RWPE2 (cell line): ENCODE results near the gene CHST13.
A peak's percentile ranks its signal among the peaks of the same experiment; 100 is the strongest.

Source experiments
- ATAC-seq: fragments of 200-7000 bp; cut with Tn5 transposase; 3 replicates; pipeline ENCODE4 v1.9.1; 2021; ENCODE audit warnings: low read depth
- DNase-seq: peaks from one replicate; pipeline ENCODE4 v3.0.0-alpha.2; 2020; ENCODE audit warnings: low spot score
- H3K27ac ChIP-seq: fragments of 450-650 bp; 2 replicates; pipeline ENCODE4 v1.5.1; 2017; ENCODE audit warnings: mild to moderate bottlenecking; ENCODE audit not compliant: poor library complexity, severe bottlenecking
- H3K27me3 ChIP-seq: fragments of 250-450 bp; sonication (Bioruptor Pico); 2 replicates; pipeline ENCODE4 v1.5.1; 2021; ENCODE audit warnings: mild to moderate bottlenecking, moderate library complexity; ENCODE audit not compliant: insufficient read depth, poor library complexity, severe bottlenecking
- H3K36me3 ChIP-seq: fragments of 250-450 bp; sonication (Bioruptor Pico); 2 replicates; pipeline ENCODE4 v1.5.1; 2020; ENCODE audit warnings: low read depth, mild to moderate bottlenecking, moderate library complexity
- H3K4me1 ChIP-seq: fragments of 250-450 bp; sonication (Bioruptor Pico); 2 replicates; pipeline ENCODE4 v1.5.1; 2021; ENCODE audit warnings: mild to moderate bottlenecking, moderate library complexity; ENCODE audit not compliant: insufficient read depth, poor library complexity, severe bottlenecking
- H3K4me3 ChIP-seq: fragments of 250-450 bp; sonication (Bioruptor Pico); 2 replicates; pipeline ENCODE4 v1.5.1; 2021; ENCODE audit warnings: mild to moderate bottlenecking, moderate library complexity; ENCODE audit not compliant: severe bottlenecking
- H3K9me3 ChIP-seq: fragments of 250-450 bp; sonication (Bioruptor Pico); 2 replicates; pipeline ENCODE4 v1.5.1; 2021; ENCODE audit warnings: mild to moderate bottlenecking, moderate library complexity; ENCODE audit not compliant: severe bottlenecking
- TF ChIP-seq, protein P1 (sequence below): fragments of 450-650 bp; IDR thresholded peaks from one replicate; pipeline ENCODE4 v1.5.1; 2017; ENCODE audit warnings: mild to moderate bottlenecking, moderate library complexity; ENCODE audit not compliant: poor library complexity, severe bottlenecking

Gene CHST13

DNA sequence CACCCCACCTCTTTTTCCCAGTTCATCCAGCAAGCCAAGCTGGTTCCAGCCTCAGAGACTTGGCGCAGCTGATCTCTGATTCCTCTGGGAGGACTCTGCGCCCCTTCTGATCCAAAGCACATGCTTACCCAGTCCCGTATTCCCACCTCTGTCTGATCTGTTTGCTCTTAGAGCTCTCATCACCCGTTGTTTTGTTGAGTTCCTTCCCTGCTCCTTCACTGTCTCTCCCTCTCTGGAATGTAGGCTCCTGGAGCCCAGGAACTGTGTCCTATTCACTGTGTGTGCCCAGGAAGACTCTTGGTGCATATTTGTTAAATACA is 46.9 kb upstream of the CHST13 start:
- TF ChIP-seq, protein P1, sequence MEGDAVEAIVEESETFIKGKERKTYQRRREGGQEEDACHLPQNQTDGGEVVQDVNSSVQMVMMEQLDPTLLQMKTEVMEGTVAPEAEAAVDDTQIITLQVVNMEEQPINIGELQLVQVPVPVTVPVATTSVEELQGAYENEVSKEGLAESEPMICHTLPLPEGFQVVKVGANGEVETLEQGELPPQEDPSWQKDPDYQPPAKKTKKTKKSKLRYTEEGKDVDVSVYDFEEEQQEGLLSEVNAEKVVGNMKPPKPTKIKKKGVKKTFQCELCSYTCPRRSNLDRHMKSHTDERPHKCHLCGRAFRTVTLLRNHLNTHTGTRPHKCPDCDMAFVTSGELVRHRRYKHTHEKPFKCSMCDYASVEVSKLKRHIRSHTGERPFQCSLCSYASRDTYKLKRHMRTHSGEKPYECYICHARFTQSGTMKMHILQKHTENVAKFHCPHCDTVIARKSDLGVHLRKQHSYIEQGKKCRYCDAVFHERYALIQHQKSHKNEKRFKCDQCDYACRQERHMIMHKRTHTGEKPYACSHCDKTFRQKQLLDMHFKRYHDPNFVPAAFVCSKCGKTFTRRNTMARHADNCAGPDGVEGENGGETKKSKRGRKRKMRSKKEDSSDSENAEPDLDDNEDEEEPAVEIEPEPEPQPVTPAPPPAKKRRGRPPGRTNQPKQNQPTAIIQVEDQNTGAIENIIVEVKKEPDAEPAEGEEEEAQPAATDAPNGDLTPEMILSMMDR = no peak
- ATAC-seq = no peak
- Histone ChIP-seq H3K27me3 (no peaks in the 10 kb centered on the region), H3K27ac (no peak overlapping the region), H3K9me3 (no peaks in the 10 kb centered on the region), H3K4me1 (peaks cover 13% of the 10 kb centered on the region), H3K4me3 (no peak overlapping the region), H3K36me3 (peaks cover 9% of the 10 kb centered on the region)
- DNase-seq = no peak

DNA sequence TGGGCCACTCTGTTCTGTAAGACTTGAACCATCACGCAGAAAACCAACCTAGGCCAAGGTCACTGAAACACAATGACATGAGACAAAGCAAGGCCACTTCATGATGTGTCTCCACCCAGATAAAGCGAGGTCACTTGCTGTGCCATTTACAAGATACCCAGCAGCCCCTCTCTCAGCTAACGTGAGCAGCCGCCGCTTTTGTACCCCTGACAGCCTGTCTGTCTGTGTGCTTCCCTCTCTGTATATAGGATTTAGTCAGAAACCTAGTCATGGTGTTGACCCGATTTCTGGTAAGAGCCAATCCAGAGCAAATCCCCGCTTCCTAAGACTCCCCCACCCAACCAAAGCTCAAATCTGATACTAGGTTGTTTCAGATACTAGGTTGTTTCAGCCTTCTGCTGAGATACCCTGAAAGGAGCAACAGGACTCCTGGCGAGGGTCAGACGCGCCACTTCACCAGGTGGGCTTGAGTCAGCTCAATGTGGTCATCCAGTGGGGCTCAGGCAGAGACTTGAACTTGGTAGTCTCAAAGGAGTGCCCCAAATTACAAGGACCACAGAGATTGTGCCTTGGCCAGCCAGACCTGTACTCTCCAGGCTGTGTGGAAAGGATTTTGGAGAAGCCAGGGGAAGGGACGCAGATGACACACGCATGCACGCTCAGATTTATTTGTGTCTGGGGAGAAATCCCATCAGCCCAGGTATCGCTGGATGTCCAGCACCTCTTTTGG is 45.2 kb upstream of the CHST13 start:
- Histone ChIP-seq H3K4me3 (no peak overlapping the region), H3K4me1 (peaks cover under 1% of the 10 kb centered on the region), H3K27me3 (no peaks in the 10 kb centered on the region), H3K36me3 (peaks cover 3% of the 10 kb centered on the region; the same call in 1 of the 2 replicates), H3K27ac (no peak overlapping the region), H3K9me3 (no peaks in the 10 kb centered on the region)
- DNase-seq (peak; percentile 21), ATAC-seq (no peak)
- TF ChIP-seq, protein P1 = no peak

DNA sequence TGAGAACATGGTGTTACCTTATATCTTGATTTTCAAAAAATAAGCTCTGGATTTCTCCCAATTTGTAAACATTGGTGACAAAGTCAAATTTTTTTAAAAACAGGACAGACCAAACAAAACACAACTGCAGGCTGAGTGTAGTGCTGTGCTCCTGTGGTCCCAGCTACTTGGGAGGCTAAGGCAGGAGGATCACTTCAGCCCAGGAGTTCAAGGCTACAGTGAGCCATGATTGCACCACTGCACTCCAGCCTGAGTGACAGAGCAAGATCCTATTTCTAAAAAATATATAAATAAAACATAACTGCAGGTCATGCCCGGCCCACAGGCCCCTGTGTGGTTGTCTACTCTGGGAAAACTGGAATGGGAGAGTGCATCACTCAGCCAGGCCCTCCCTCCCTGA is 44.3 kb upstream of the CHST13 start:
- H3K36me3 ChIP-seq = no peaks in the 10 kb centered on the region
- H3K4me3 ChIP-seq = no peak overlapping the region
- no peaks in the 10 kb centered on the region for H3K4me1 ChIP-seq
- ATAC-seq (no peak), DNase-seq (peak; percentile 16)
- no peak overlapping the region for H3K27ac ChIP-seq
- H3K27me3 ChIP-seq = no peaks in the 10 kb centered on the region
- no peaks in the 10 kb centered on the region for H3K9me3 ChIP-seq
- TF ChIP-seq, protein P1 = no peak

DNA sequence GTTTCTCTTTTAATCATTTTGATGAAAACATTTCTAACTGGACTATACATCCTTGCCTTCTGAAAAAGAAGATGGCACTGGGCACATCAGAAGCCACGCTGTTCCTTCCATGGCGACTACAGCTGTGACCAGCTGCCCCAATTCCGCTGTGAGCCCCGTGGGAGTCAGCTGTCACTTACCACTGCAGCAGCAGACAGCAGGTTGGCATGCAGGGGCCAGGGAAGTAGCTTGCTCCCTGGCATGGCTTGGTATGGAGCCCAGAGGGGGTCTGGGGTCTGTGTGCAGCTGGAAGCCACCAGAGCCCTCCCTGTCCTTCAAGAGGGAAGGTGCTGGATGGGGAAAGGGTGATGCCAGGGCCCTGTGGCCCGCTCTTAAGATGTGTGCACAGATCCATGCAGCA is 43.7 kb upstream of the CHST13 start:
- ATAC-seq (no peak), DNase-seq (peak; percentile 17)
- Histone ChIP-seq H3K4me1 (no peaks in the 10 kb centered on the region), H3K4me3 (no peak overlapping the region), H3K27ac (no peak overlapping the region), H3K9me3 (no peaks in the 10 kb centered on the region), H3K36me3 (no peaks in the 10 kb centered on the region), H3K27me3 (no peaks in the 10 kb centered on the region)
- TF ChIP-seq, protein P1 = no peak

DNA sequence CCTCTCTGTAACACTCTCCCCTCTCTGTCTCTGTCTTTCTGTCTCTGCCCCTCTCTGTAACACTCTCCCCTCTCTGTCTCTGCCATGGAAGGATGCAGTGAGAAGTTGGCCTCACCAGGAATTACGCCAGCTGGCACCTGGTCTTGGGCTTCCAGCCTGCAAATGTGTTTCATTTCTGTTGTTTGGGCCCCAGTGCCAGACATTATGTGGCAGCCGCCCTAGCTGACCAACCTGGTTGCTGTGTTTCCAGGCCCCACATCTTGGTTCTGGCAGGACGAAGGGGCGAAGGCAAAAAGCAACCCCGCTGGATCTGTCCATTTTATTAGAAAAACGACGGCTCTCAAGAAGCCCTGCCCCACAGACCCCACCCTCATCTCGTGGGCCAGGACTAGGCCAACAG is 43.1 kb upstream of the CHST13 start:
- H3K27me3 ChIP-seq = no peaks in the 10 kb centered on the region
- H3K4me3 ChIP-seq = no peak overlapping the region
- H3K4me1 ChIP-seq = no peaks in the 10 kb centered on the region
- no peaks in the 10 kb centered on the region for H3K36me3 ChIP-seq
- no peaks in the 10 kb centered on the region for H3K9me3 ChIP-seq
- H3K27ac ChIP-seq = no peak overlapping the region
- TF ChIP-seq, protein P1 = no peak
- DNase-seq = peak; percentile 13
- ATAC-seq = no peak
